ENCODE measurements around the gene WNT11.
"Not testable (repeated sequence)": the region's sequence is repeated elsewhere in the genome, so short reads cannot be mapped to it uniquely, and the experiment has no call there.

The WNT11 gene

DNA sequence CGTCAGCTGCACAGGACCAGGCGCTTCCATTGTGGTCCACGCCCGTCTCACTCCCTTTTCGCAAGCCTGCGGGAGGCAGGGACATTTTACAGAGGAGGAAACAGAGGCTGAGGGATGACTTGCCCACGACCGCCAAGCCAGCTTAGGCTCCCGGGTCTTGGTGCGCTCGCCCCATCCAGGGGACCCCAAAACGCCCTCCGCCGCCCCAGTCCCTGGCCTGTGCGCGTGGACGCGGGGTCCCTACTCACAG is 300 bp downstream of the WNT11 start:
- H3K27ac ChIP-seq = no peak overlapping the region
- no peak for DNase-seq (ENCODE audit: low read depth, low spot score)

DNA sequence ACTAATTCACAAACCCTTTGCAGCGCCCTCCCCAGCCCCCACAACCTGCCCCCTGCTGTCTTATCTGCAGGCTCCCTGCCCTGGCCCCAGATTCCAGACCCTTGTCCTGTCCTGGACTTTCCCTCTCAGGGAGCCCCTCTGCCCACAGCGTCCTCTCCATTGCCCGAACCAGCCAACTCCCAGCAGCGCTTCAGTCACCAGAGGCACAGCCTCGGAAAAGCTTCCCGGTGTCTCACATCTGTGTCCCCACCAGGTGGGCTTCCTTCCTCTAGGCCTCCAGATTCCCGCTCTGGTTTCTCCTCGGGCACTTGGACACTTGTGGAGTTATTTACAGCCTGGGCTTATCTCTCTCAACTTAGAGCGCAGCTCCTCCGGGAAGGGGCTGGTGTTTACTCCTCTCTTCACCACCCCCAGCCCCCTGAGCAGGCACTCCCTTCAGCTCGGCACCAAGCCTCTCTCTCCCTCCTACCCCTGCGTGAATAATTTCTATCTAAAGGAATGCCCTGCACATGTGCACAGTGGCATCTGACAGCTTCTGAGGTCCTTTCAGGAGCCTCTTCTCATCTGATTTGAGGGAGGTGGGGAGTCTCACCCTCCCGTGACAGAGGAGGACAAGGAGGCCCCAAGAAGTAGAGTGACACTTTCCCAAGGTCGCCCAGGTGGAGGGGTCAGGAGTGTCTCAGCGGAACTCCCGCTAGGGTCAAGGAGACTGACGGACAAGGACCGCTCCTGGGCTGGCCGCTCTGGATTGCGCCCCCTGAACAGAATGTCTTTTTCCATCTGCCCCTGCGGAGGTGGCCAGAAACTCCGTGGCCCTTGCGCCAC is 838 bp downstream of the WNT11 start:
- H3K27ac ChIP-seq = no peak overlapping the region
- DNase-seq (ENCODE audit: low read depth, low spot score) = no peak

DNA sequence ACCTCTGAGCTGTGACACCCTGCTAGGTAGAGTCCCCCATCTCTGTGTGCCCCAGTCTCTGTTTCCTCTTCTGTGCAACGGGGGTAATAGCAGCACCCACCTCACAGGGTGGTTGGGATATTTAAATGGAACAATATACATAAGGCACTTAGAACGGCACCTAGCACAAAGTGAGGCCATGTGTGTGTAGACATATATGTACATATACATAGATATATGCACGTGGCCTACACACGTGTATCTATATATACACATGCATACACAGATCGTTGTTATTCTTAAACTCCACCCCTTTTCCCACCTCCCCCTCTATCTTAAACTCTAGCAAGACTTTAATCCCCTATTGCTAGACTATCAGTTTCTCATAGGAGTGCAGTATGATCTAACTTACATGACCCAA is 2.4 kb downstream of the WNT11 start:
- H3K27ac ChIP-seq = no peak overlapping the region
- DNase-seq (ENCODE audit: low read depth, low spot score) = no peak

DNA sequence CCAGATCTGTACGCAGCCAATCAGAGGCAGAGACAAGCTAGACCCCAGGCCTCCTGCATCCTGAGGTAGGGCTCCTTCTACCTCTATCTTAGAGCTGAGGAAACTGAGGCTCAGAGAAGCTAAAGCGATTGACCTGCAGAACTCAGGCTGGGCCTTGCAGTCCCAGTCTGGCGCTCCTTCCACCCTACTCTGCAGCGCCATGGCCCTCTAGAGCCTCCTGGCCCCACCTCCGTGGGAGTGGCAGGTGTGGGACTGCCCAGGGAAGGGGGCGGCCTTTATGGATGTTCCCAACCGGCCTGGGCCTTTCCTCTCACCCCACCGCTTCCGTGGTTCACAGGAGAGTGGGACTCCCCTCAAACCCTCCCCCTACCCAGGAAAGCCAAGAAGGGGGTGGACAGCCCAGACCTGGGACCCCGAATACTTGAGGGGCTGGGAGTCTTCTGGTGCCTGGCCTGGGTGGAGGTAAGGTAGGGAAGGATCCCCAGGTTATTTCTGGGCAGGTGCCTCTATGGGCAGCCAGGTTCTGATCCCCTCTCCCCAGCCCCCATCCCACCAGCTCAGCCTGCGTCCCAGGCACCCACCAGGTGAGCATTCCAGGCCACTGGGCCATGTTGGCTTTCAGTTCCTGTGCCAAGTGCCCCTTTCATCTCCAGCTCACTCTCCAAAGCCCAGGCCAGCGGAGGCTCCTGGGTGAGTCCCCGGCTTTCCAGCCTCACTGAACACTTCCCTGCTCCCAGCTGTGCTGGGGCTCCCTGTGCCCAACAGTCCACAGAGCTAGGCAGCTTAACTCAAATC is 3.0 kb downstream of the WNT11 start:
- DNase-seq (ENCODE audit: low read depth, low spot score) = no peak
- H3K27ac ChIP-seq = no peak overlapping the region

DNA sequence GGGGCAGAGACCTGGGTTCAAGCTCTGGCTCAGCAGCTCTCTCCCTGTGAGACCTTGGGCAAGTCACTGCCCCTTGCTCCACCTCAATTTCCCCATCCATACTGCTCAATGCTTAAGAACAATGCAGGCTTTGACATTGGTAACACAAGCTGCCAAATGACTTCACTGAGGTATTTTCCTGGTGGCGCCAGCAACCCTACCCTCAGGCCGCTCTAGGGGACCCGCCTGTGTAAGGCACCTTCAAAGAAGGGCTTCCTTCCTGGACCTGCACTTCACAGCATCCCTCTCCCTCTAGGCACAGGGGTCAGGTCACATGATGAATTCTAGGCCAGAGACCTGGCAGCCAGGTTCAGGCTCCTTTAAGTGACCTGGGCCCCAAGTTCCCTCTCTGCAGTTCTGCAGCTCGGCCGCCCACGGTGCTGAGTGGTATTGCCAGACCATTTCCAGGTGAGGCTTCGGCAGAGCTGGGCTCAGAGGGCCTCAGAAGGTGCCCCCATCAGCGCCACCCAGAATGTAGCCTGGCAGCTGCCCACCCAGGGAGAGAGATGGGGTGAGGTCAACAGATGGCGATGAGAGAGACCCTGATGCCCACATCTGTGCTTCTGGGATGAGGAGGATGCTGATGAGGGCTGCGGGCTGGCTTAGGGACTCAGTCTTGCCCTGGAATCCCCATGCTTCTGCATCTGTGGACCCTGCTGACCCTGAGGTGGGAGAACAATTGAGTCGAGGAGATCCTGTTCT is 4.5 kb downstream of the WNT11 start:
- H3K27ac ChIP-seq = no peak overlapping the region
- DNase-seq (ENCODE audit: low read depth, low spot score) = no peak

GRCh38 chr11:76201056-76201455 is 5.2 kb downstream of the WNT11 start:
- H3K27ac ChIP-seq = no peak overlapping the region
- no peak for DNase-seq (ENCODE audit: low read depth, low spot score)

- no peak for DNase-seq (ENCODE audit: low read depth, low spot score)
- no peak overlapping the region for H3K27ac ChIP-seq
Measured at GRCh38 chr11:76200006-76200940, 6.0 kb downstream of the WNT11 start.

DNA sequence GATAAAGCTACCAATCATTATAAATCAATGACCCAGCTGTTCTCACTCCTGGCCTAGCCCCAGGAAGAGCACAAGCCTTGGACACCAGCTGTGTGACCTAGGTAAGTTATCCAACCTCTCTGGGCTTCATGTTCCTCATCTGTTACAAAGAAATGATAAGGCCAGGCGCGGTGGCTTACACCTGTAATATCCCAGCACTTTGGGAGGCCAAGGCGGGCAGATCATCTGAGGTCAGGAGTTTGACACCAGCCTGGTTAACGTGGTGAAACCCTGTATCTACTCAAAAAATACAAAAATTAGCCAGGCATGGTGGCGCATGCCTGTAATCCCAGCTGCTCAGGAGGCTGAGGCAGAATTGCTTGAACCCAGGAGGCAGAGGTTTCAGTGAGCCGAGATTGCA is 7.6 kb downstream of the WNT11 start:
- not testable (repeated sequence) for H3K27ac ChIP-seq; DNase-seq (ENCODE audit: low read depth, low spot score)

GRCh38 chr11:76197941-76198640 is 8.2 kb downstream of the WNT11 start:
- DNase-seq (ENCODE audit: low read depth, low spot score) = no peak
- H3K27ac ChIP-seq = no peak overlapping the region

DNA sequence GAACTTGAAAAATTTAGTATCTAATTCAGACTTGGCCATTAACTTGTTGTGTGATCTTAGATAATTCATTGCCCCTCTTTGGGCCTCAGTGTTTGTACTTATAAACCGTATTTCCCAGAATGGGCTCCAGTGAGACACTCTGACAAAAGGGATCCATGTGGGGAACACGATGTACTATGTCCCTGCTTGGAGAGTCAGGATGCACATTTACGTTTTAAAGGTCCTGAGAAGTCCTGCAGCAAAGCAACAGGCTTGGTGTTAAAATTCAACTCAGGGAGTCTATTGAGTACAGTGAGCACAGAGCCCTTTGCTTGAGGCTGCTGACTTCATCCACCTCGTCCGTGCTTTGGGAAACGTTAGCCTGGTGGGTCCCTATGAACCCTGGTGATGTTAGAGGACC is 9.0 kb downstream of the WNT11 start:
- no peak overlapping the region for H3K27ac ChIP-seq
- DNase-seq (ENCODE audit: low read depth, low spot score) = no peak

DNA sequence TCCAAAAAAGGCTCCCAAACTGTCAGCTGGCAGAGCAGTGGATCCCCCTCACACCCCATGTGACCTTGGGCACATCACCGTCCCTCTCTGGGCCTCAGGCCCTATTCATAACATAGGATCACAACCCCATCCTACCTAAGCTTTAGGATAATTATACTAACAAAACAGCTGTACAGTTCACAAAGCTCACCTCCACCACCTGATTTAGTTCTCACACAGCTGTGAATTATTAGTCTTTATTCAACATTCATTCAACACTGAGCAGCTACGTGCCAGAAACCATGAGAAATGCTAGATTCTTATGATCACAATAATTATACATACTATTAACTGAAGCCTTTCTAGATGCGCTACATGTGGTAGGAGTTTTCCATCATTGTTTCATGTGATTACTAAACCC is 9.5 kb downstream of the WNT11 start:
- no peak overlapping the region for H3K27ac ChIP-seq
- no peak for DNase-seq (ENCODE audit: low read depth, low spot score)

DNA sequence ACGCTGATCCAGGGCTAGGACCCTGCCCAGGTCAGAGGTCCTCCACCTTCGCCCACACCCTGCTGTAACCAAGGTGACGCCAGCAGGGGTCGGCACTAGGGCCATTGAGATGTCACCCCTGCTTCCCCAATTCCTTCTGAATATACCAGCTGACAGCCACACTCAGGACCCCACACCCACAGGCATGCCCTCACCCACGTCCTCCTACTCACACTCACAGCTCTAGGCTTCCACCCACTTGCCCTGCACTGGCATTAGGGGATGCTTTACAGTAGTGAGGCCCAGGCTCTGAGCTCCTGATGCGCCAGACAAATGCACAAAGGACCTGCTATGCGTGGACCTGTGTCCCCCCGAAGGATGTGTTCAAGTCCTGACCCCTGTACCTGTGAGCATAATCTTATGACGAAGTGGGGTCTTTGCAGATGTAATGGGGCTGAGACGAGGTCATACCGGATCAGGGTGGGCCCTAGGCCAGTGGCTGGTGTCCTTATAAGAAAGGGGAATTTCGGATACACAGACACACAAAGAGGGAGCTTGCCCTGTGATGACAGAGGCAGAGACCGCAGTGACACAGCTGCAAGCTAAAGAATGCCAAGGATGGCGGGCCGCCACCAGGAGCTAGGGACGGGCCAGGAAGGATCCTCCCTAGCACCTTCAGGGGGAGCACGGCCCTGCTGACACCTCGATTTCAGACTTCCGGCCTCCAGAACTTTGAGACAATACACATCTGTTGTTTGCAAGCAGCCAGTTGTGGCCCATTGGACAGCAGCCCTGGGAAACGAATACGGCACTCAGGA is 11.2 kb downstream of the WNT11 start:
- no peak overlapping the region for H3K27ac ChIP-seq

GRCh38 chr11:76193219-76193618 is 13.1 kb downstream of the WNT11 start:
- H3K27ac ChIP-seq = no peak overlapping the region
- DNase-seq (ENCODE audit: low read depth, low spot score) = no peak

More for the DNA sequence above, 11.2 kb downstream of the WNT11 start:
- no peak for DNase-seq (ENCODE audit: low read depth, low spot score)

- no peak for DNase-seq (ENCODE audit: low read depth, low spot score)
- no peak overlapping the region for H3K27ac ChIP-seq
Measured at GRCh38 chr11:76190376-76190775, 15.9 kb downstream of the WNT11 start.

GRCh38 chr11:76189682-76190081 is 16.6 kb downstream of the WNT11 start:
- DNase-seq (ENCODE audit: low read depth, low spot score) = no peak
- H3K27ac ChIP-seq = no peak overlapping the region

DNA sequence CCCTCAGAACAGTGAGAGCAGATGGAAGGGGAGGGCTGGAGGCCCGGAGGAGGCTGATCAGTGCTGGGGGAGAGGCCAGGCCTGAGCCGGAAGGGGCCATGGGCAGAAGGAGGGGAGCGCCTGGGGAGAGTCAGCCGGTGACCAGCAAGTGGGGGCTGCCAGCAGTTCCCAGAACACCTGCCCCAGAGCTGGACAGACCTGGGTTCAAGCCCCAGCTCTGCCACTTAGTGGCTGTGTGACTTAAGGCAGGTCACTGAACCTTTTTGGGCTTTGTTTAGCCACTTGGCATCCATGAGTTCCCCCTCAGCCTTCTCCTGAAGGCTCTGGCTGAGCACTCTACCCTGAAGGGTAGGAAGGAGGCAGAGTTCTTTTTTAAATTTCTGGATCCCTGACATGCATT is 17.4 kb downstream of the WNT11 start:
- H3K27ac ChIP-seq = no peak overlapping the region
- no peak for DNase-seq (ENCODE audit: low read depth, low spot score)

DNA sequence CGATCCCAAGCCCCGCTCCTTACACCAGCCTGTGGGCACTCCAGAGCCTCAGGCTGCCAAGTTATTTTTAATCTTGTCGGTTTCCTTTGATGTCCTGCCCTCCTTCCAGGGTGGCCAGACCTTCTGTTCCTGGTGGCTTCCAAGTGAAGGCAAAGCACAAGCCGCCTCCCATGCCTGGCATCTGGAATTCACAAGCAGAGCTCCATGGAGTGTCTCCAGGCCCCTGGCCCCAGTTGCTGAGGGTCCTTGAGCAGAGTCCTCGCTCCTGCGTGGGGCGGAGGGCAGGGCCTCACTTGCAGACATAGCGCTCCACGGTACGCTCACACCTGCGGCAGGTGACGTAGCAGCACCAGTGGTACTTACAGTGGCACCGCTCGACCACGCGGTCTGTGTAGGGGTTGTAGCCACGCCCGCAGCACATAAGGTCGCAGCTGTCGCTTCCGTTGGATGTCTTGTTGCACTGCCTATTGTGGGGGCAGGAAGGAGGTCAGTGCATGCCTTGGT is 19.5 kb downstream of the WNT11 start:
- no peak overlapping the region for H3K27ac ChIP-seq
- DNase-seq (ENCODE audit: low read depth, low spot score) = no peak

DNA sequence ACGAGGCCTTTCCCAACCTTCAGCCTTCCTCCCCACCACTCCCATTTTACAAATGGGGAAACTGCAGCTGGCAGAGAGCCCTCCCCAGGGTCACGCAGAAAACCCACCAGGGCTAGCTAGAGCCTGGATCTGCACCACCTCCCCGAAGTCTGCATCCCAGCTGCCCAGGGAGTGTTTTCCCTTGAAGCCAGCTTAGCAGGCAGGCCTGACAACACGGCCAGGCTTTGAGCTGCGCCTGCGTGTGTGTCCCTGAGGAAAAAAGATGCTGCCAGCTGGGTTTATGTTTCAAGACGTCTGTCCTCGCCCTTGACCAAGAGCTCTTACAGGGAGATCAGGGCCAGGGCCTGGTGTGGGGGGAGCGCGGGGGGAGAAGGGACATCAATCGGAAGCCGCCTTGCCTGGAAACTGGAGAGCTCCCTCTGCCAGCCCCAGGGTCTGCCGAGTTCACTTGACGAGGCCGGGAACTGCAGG is 20.3 kb downstream of the WNT11 start:
- DNase-seq (ENCODE audit: low read depth, low spot score) = no peak
- H3K27ac ChIP-seq = no peak overlapping the region
